Natural killer cell (primary cell): Measurements from ENCODE around the gene CDX2. TPM values are rescaled to one million over a fixed set of nuclear protein-coding genes. Genes with fewer than 3 reads are reported as not detected.

Experiments used
- ATAC-seq, 3 donors: fragments of 150-1000 bp in 2 of 3; fragments of 200-7000 bp in 1 of 3; cut with Tn5 transposase; 1 replicate in 1 of 3; 2 replicates in 2 of 3; pipeline ENCODE4 v1.10.0; 2021; ENCODE audit warnings: mild to moderate bottlenecking in 2 of 3, moderate library complexity in 2 of 3
- DNase-seq, 2 donors: peaks; one replicate each; pipeline versions ENCODE4 v3.0.0 to v3.0.0-alpha.2; 2013 to 2021; ENCODE audit warnings: mixed read lengths in 1 of 2
- H3K27ac ChIP-seq: one replicate; pipeline ENCODE4 v1.5.1; 2013; ENCODE audit warnings: mild to moderate bottlenecking, low read length
- H3K27me3 ChIP-seq: one replicate; pipeline ENCODE4 v1.6.1; 2013; ENCODE audit warnings: low read length; ENCODE audit not compliant: control insufficient read depth, insufficient read depth
- H3K36me3 ChIP-seq: one replicate; pipeline ENCODE4 v1.6.1; 2013; ENCODE audit warnings: low read length; ENCODE audit not compliant: control insufficient read depth, insufficient read depth
- H3K4me1 ChIP-seq: one replicate; pipeline ENCODE4 v1.6.1; 2013; ENCODE audit warnings: low read length; ENCODE audit not compliant: control insufficient read depth, insufficient read depth
- H3K4me3 ChIP-seq: one replicate; pipeline ENCODE4 v1.5.1; 2013; ENCODE audit warnings: low read length
- H3K9me3 ChIP-seq: one replicate; pipeline ENCODE4 v1.6.1; 2013; ENCODE audit warnings: low read length; ENCODE audit not compliant: control insufficient read depth, insufficient read depth
- H3K27ac Mint-ChIP-seq, 2 donors: one replicate each; pipeline ENCODE4 v1.8.0; 2022; ENCODE audit warnings: mild to moderate bottlenecking in 2 of 2, mixed read lengths in 2 of 2, moderate library complexity in 1 of 2
- H3K27me3 Mint-ChIP-seq, 2 donors: one replicate each; pipeline ENCODE4 v1.8.0; 2022; ENCODE audit warnings: low read depth in 2 of 2, mixed read lengths in 2 of 2
- H3K36me3 Mint-ChIP-seq: one replicate; pipeline ENCODE4 v1.8.0; 2022; ENCODE audit warnings: mixed read lengths
- H3K4me1 Mint-ChIP-seq, 2 donors: one replicate each; pipeline ENCODE4 v1.8.0; 2022; ENCODE audit warnings: mixed read lengths in 2 of 2
- H3K4me3 Mint-ChIP-seq: one replicate; pipeline ENCODE4 v1.8.0; 2022; ENCODE audit warnings: mild to moderate bottlenecking, moderate library complexity, mixed read lengths
- H3K9me3 Mint-ChIP-seq, 2 donors: one replicate each; pipeline ENCODE4 v1.8.0; 2022; ENCODE audit warnings: mixed read lengths in 2 of 2
- CTCF ChIP-seq: fragments of 200-600 bp; IDR thresholded peaks from one replicate; pipeline ENCODE4 v1.8.0; 2022; ENCODE audit warnings: antibody characterized with exemption
- WGBS: methylation state at CpG from one replicate; pipeline ENCODE4 v1.1.7; 2013; ENCODE audit warnings: missing lambda C conversion rate; ENCODE audit not compliant: insufficient coverage; 5-methylcytosine and 5-hydroxymethylcytosine counted together
- intact Hi-C: fragments of 100-400 bp; cut with micrococcal nuclease; formaldehyde crosslinking; loops from one replicate; pipeline ENCODE4 v1.14.2; 2022
- total RNA-seq, 4 donors: library from RNA; stranded (reverse); fragments of 120-200 nt in 1 of 4; gene quantifications; one replicate each; pipeline versions ENCODE4 v1.2.3 to v1.2.4, GENCODE V29; 2013 to 2022

CDX2 gene
- total RNA-seq, 3 donors from 2014 or later (not counting 1 experiment from before 2014, with no cell fraction given): not detected

- Histone ChIP-seq H3K27ac (no peak overlapping the region), H3K9me3 (no peaks in the 10 kb centered on the region), H3K36me3 (no peaks in the 10 kb centered on the region), H3K4me3 (no peak overlapping the region), H3K4me1 (peaks cover 23% of the 10 kb centered on the region), H3K27me3 (peaks cover 38% of the 10 kb centered on the region)
- Mint-ChIP-seq H3K36me3 (no peaks in the 10 kb centered on the region), H3K27ac (no peak overlapping the region), H3K4me1 (peaks cover 16 to 23% of the 10 kb centered on the region in 2 donors), H3K4me3 (no peak overlapping the region), H3K27me3 (peaks cover 44 to 53% of the 10 kb centered on the region in 2 donors), H3K9me3 (no peaks in the 10 kb centered on the region)
- DNase-seq (no peak), ATAC-seq (no peak)
- TF ChIP-seq CTCF: no peak
- WGBS: 44% methylated on average over 10 of the region's 10 CpGs
- intact Hi-C loops: no loop called here
These were observed 53.6 kb downstream of the CDX2 start for GRCh38 chr13:27915301-27916207.

DNA sequence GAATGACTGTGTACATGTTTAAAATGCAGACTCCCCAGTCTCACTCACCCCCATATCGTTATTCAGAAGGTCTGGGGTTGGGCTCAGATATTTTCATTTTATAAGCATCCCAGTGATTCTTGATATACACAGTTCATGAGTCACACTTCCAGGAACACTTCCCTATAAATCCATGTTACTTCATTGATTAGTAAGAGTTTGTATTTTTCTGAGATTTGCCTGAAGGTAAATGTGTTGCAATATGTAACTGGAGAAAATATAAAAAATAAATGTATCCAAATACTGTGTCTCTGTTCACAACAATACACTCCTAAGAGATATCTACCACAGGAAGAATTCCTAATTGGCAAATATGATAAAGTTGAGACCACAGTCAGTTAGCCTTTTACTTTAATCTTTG is 56.0 kb downstream of the CDX2 start:
- H3K27me3 ChIP-seq: peaks cover 21% of the 10 kb centered on the region
- no peak overlapping the region for H3K4me3 Mint-ChIP-seq
- H3K36me3 Mint-ChIP-seq: no peaks in the 10 kb centered on the region
- peaks cover 31 to 53% of the 10 kb centered on the region in 2 donors for H3K27me3 Mint-ChIP-seq
- no peak for ATAC-seq
- H3K27ac ChIP-seq: no peak overlapping the region
- H3K36me3 ChIP-seq: no peaks in the 10 kb centered on the region
- no peak overlapping the region for H3K27ac Mint-ChIP-seq
- intact Hi-C loops: no loop called here
- TF ChIP-seq CTCF: no peak
- H3K4me1 ChIP-seq: peaks cover 11% of the 10 kb centered on the region
- no peaks in the 10 kb centered on the region for H3K9me3 ChIP-seq
- no peak overlapping the region for H3K4me3 ChIP-seq
- DNase-seq: no peak
- 100% methylated on average over 1 of the region's 1 CpG for WGBS
- peaks cover 11 to 12% of the 10 kb centered on the region in 2 donors for H3K4me1 Mint-ChIP-seq
- no peaks in the 10 kb centered on the region for H3K9me3 Mint-ChIP-seq

DNA sequence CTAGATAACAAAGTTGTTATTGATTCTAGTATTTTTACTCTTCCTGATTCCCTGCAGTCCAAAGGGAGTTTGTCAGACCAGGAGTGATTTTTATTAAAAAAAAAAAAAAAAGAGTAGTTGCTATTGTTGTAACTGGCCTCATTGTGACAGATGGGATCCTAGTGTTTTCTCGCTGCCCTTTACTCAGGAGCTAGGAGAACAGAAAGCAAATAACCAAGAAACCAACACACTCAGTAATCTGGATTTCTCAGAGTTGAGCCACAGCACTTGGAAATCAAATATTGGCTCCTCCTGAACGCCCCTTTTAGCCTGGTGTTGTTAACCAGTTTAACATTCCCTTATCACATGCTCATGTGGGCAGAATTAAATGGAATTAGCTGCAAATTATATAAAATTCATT is 57.6 kb downstream of the CDX2 start:
- WGBS: 75% methylated on average over 1 of the region's 2 CpGs
- no peaks in the 10 kb centered on the region for H3K9me3 Mint-ChIP-seq
- H3K27me3 ChIP-seq: peaks cover 7% of the 10 kb centered on the region
- H3K9me3 ChIP-seq: no peaks in the 10 kb centered on the region
- ATAC-seq (no peak), DNase-seq (no peak)
- no peak overlapping the region for H3K27ac ChIP-seq
- peaks cover 22 to 39% of the 10 kb centered on the region in 2 donors for H3K27me3 Mint-ChIP-seq
- no peak for TF ChIP-seq CTCF
- no peaks in the 10 kb centered on the region for H3K36me3 ChIP-seq
- no peaks in the 10 kb centered on the region for H3K4me1 ChIP-seq
- H3K27ac Mint-ChIP-seq: no peak overlapping the region
- H3K4me3 ChIP-seq: no peak overlapping the region
- no peak overlapping the region for H3K4me3 Mint-ChIP-seq
- H3K36me3 Mint-ChIP-seq: no peaks in the 10 kb centered on the region
- intact Hi-C loops: no loop called here
- H3K4me1 Mint-ChIP-seq: no peaks in the 10 kb centered on the region

Other genes with a start within 250 kb of the CDX2 start
- not detected for gene GSX1, start 176.8 kb downstream of the CDX2 start, total RNA-seq
- gene PDX1, start 49.3 kb downstream of the CDX2 start, total RNA-seq: not detected
- not detected for gene URAD, start 19.4 kb upstream of the CDX2 start, total RNA-seq
- 1 to 10 TPM in 2 of 3 donors, under 1 TPM in 1; 0.39 to 1.8 (median 1.1) TPM for gene FLT3, start 131.3 kb upstream of the CDX2 start, total RNA-seq
- gene PAN3, start 169.2 kb upstream of the CDX2 start, total RNA-seq: 10 to 100 TPM; 80.0 to 94.2 (median 91.7) TPM